Esophagus squamous epithelium (tissue), 4 donors: ENCODE data around the gene TAS2R31.

Experiments
- CTCF ChIP-seq, 6 experiments: fragments of 450-650 bp in 4 of 6; fragments of 200-600 bp in 2 of 6; sonication (generic) in 2 of 6; IDR thresholded peaks; one replicate each; pipeline ENCODE4 v1.5.1; 2016 to 2019; ENCODE audit warnings: antibody characterized with exemption in 6 of 6, mild to moderate bottlenecking in 4 of 6, moderate library complexity in 4 of 6
- POLR2A ChIP-seq, 4 donors: fragments of 450-650 bp; IDR thresholded peaks; one replicate each; pipeline ENCODE4 v1.6.1; 2017; ENCODE audit warnings: antibody characterized with exemption in 4 of 4, mild to moderate bottlenecking in 4 of 4, moderate library complexity in 3 of 4

GRCh38 chr12:11055306-11055705 lies 24.1 kb upstream of the TAS2R31 start:
- TF ChIP-seq POLR2A (IDR thresholded peaks at IDR 0.05) (no peak), CTCF (IDR thresholded peaks at IDR 0.05) (no peak)
